HG02798 (cell line): ENCODE measurements around the gene PRM2.
"Not testable (repeated sequence)": the region's sequence is repeated elsewhere in the genome, so short reads cannot be mapped to it uniquely, and the experiment has no call there.

ENCODE experiments used
- ATAC-seq: cut with Tn5 transposase; IDR thresholded peaks from one replicate; pipeline ENCODE4 v1.9.1; 2021; ENCODE audit warnings: mild to moderate bottlenecking; ENCODE audit not compliant: unreplicated experiment, poor library complexity

PRM2 gene

DNA sequence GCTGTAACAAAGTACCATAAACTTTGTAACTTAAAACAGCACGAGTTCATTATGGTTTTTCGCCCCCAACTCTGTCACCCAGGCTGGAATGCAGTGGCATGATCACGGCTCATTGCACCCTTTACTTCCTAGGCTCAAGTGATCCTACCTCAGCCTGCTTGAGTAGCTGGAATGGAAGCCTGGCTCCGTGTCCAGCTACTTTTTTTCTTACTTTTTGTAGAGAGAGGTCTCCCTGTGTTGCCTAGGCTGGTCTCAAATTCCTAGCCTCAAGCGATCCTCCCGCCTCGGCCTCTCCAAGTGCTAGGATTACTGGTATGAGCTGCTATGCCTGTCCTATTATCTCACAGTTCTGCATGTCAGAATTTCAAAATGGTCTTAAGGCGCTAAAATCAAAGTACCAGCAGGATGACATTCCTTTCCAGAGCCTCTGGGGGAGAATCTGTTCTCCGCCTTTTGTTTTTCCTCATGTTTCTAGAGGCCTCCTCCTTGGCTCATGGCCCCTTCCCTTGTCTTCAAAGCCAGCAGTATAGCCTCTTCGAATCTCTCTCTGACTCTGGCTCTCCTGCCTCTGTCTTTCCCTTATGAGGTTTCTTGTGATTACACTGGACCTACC, 14.9 kb upstream of the PRM2 start:
- ATAC-seq: no peak

- ATAC-seq: no peak
These were observed 14.0 kb upstream of the PRM2 start for GRCh38 chr16:11290102-11290893.

DNA sequence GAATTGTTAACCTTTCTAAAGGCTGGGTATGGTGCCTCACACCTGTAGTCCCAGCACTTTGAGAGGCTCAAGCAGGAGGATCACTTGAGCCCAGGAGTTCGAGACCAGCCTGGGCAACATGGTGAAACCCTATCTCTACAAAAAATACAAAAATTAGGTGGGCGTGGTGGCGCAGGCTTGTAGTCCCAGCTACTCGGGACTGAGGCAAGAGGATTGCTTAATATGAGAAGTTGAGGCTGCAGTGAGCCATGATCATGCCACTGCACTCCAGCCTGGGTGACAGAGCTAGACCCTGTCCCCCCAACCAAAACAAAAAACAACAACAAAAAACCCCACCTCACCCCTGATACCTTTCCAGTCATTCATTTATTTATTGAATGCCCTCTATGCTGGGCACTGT, 13.4 kb upstream of the PRM2 start:
- ATAC-seq: not testable (repeated sequence)

DNA sequence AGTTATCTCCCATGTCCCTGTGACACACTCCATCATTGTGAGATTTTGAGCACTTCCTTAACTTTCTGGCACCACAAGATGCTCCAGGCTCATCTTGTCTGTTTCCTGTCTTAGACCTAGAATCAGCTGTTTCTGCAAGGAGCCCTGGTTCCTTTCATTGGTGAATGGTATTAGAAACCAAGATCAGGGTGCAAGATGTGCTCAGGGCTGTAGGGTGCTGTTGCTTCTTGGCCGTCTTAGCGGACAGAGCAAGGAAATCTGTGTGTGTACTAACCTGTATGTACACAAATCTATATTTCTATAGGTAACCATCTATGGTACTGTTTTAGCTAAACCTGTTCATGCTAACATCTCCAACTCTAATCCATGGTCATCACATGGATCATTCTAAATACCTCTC, 12.9 kb upstream of the PRM2 start:
- ATAC-seq: no peak

GRCh38 chr16:11285842-11286241, 9.6 kb upstream of the PRM2 start:
- ATAC-seq: no peak

GRCh38 chr16:11283820-11284248, 7.6 kb upstream of the PRM2 start:
- ATAC-seq: no peak

DNA sequence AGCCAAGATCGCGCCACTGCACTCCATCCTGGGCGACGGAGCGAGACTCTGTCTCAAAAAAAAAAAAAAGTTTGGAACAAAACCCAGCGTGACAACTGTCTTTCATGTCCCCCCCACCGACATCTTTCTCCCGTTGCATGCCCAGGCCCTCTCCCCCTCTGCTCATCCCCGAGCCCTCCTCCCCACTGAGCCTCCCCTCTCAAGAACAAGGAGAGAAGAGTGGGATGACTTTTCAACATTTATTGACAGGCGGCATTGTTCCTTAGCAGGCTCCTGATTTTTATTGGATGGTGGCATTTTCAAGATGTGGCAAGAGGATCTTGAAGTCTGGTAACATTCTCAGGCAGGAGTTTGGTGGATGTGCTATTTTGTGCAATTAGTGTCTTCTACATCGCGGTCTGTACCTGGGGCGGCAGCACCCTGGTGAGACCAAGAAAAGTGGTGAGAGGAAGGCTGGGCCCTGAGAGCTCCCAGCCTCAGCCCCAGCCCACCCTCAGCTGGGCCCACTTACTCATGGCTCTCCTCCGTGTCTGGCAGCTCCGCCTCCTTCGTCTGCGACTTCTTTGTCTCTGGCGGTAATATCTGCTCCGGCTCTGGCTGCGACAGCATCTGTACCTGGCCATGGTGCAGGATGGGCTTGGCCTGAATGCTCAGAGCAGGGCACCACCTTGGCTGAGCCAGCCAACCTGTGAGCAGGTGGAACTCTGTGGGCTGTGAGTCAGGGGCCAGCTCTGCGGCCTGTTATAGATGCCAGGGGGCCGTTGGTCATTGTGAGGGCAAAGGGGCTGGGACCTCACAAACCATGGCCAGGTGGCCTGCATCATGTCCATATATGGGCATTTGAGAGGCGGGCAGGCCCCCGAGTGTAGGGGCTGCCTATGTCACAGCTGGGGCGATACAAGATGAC, 4.6 kb upstream of the PRM2 start, which contains the start of gene PRM1:
Gene PRM1, minus strand, starts transcription at position 715 of the 907 bp plus-strand sequence. Its CDS starts 92 bp downstream, at position 623.
- ATAC-seq: no peak

GRCh38 chr16:11278681-11279628, 2.7 kb upstream of the PRM2 start:
- ATAC-seq: no peak

DNA sequence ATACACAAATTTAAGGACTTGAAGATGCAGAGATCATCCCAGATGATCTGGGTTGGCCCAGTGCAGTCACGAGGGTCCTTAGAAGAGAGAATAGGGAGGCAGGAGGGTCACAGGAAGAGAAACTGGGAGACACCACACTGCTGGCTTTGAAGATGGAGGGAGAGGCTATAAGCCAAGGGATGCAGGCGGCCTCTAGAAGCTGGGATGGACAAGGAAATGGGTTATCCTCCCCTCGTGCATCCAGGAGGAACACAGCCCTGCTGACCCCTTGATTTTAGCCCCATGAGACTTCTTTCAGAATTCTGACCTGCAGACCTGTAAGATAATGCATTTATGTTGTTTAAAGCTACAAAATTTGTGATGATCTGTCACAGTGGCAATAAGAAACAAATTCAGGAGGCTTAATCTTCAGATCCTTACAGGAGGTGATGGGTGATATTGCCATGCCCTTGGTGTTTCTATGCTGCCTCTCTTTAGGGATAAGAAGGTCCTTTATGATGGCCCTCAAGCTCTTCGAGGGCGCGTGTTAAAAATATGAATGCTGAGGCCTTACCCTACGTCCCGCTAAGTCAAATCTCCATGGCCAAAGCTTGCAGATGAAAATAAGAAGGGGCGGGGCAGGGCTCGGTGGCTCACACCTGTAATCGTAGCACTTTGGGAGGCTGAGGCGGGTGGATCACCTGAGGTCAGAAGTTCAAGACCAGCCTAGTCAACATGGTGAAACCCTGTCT, 1.5 kb upstream of the PRM2 start:
- no peak for ATAC-seq

DNA sequence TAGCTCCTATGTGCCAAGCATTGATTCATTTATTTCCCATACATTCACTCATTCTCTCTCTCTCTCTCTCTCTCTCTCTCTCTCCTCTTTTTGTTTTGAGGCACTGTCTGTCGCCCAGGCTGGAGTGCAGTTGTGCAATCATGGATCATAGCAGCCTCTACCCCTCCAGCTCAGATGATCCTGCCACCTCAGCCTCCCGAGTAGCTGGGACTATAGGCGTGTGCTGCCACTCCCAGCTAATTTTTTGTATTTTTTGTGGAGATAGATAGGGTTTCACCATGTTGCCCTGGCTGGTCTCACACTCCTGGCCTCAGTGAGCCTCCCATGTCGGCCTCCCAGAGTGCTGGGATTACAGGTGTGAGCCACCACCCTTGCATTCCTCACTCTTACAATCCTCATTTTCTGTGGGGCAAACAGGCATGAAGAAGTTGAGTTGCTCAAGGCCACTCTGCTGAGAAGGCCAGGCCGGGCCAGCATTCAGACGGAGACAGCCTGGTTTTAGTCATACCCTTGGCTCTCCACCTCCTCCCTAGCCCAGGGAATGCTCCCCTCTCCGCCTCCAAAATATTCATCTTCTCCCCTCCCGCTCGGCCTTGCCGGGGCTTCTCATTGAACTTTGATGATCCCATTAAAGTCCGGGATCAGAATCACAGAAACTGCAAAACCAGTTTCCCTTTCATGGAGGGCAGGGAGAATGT, 765 bp upstream of the PRM2 start:
- ATAC-seq: no peak

DNA sequence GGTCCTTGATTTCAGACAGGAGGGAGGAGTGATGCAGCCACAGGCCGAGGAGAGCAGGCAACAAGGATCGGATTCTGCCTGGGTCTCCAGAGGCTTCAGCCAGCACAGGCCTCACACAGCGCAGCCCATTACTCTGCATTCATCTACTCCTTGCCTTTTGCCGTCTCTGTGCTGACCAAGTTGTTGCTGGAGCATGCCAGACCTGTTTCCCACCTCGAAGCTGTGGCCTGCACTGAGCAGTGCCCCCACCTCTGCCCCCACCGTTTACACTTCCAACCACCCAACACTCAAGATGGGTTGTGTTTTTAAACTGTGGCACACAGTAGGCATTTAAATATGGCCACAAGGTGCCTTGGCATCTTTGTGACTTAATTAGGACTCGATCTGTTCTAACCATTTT, 1.3 kb downstream of the PRM2 start:
- no peak for ATAC-seq

DNA sequence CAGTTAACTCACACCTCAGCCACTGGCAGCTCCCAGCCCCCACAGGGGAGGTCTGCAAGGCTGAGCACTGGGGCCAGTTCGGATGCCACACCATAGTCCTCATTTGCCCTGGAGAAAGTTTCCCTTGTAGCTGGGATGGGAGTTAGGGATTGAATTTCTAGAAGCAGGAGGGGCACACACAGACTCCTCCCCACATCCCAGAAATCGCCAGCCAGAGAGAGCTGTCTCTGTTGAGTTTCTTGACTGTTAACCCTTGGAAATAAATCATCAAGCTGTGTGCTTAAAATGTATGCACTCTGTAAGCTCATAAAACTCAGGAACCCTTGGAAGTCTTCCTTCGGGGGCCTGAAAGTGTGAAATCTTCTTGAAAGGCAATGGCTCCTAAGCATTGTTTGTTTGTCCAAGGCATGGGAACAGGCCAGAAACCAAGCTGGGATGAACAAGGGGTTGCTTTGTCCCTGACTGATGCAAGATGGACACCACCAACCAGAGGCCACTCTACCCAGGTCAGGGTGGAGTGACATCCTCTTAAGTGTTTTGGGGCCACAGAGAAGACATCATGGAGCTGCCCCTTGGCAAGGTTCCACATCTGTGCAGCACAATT, 2.5 kb downstream of the PRM2 start:
- ATAC-seq: no peak

GRCh38 chr16:11272921-11273720, 3.2 kb downstream of the PRM2 start, which contains the start of gene PRM3:
TSS of gene PRM3 (minus strand) at chr16:11273629. CDS start at chr16:11273595, 34 bp downstream.
- no peak for ATAC-seq

GRCh38 chr16:11272484-11272883, 3.8 kb downstream of the PRM2 start:
- no peak for ATAC-seq

GRCh38 chr16:11271610-11272009, 4.7 kb downstream of the PRM2 start:
- ATAC-seq: no peak

GRCh38 chr16:11270602-11271162, 5.6 kb downstream of the PRM2 start:
- ATAC-seq: no peak

- no peak for ATAC-seq
These were observed 7.3 kb downstream of the PRM2 start, which contains the start of gene TNP2 for GRCh38 chr16:11268921-11269375. TSS of gene TNP2 (minus strand) at chr16:11269325. CDS start at chr16:11269262, 63 bp downstream.
